HUDEP-2 (cell line): Measurements from ENCODE around the gene NPL.

Experiments used
- DNase-seq, 76 experiments: peaks; one replicate each; lab custom pipeline; 2025; ENCODE audit not compliant: unreplicated experiment in 76 of 76; lab: John Stamatoyannopoulos, UW

Gene NPL

GRCh38 chr1:182777386-182777785 is 12.2 kb upstream of the NPL start:
- no peak for DNase-seq

GRCh38 chr1:182778862-182779261 is 10.7 kb upstream of the NPL start:
- DNase-seq = no peak

- no peak for DNase-seq
These were observed 10.0 kb upstream of the NPL start for GRCh38 chr1:182779530-182779929.

- peak in 63 of 76 experiments; percentile 7 to 68 (median 44) for DNase-seq
These were observed 7.6 kb upstream of the NPL start for GRCh38 chr1:182781841-182782586.

GRCh38 chr1:182782587-182782913 is 7.0 kb upstream of the NPL start:
- no peak for DNase-seq

GRCh38 chr1:182783068-182783467 is 6.5 kb upstream of the NPL start:
- DNase-seq = no peak

- peak in 22 of 76 experiments; percentile 2 to 45 (median 28) for DNase-seq
These were observed 4.9 kb upstream of the NPL start for GRCh38 chr1:182784556-182785171.

- DNase-seq = peak in 29 of 76 experiments; percentile 5 to 48 (median 23)
These were observed 4.4 kb upstream of the NPL start for GRCh38 chr1:182785181-182785580.

- peak in 49 of 76 experiments; percentile 4 to 65 (median 28) for DNase-seq
These were observed 3.2 kb upstream of the NPL start for GRCh38 chr1:182786223-182786994.

GRCh38 chr1:182786995-182787324 is 2.6 kb upstream of the NPL start:
- no peak for DNase-seq

- DNase-seq = peak in 69 of 76 experiments; percentile 6 to 93 (median 67)
These were observed 2.0 kb downstream of the NPL start for GRCh38 chr1:182791281-182792179.

GRCh38 chr1:182794091-182794490 is 4.5 kb downstream of the NPL start:
- DNase-seq = no peak

- peak in 10 of 76 experiments; percentile 4 to 58 (median 12) for DNase-seq
These were observed 5.2 kb downstream of the NPL start for GRCh38 chr1:182794676-182795201.

- peak in 13 of 76 experiments; percentile 3 to 52 (median 26) for DNase-seq
These were observed 6.1 kb downstream of the NPL start for GRCh38 chr1:182795563-182796228.

- DNase-seq = no peak
These were observed 12.6 kb downstream of the NPL start for GRCh38 chr1:182802006-182802803.

GRCh38 chr1:182803846-182804245 is 14.3 kb downstream of the NPL start:
- DNase-seq = no peak

GRCh38 chr1:182806015-182806678 is 16.6 kb downstream of the NPL start:
- no peak for DNase-seq

GRCh38 chr1:182807907-182808306 is 18.3 kb downstream of the NPL start:
- no peak for DNase-seq
